GM10266 (cell line): ENCODE measurements around the gene JAKMIP1.

Source experiments
- DNase-seq: peaks from one replicate; pipeline ENCODE4 v3.0.0; 2012; ENCODE audit errors: extremely low spot score
- CTCF ChIP-seq: IDR thresholded peaks from 2 replicates; pipeline ENCODE4 v1.5.1; 2012; ENCODE audit warnings: mild to moderate bottlenecking, low read depth; ENCODE audit not compliant: control insufficient read depth, insufficient read depth; ENCODE audit errors: missing control alignments

Gene JAKMIP1

GRCh38 chr4:5989236-5990225 lies 210.8 kb downstream of the JAKMIP1 start:
- no peak for TF ChIP-seq CTCF

GRCh38 chr4:5988086-5988845 lies 212.1 kb downstream of the JAKMIP1 start:
- DNase-seq: no peak
- no peak for TF ChIP-seq CTCF

More at GRCh38 chr4:5989236-5990225, 210.8 kb downstream of the JAKMIP1 start:
- DNase-seq: no peak

GRCh38 chr4:5984843-5985242 lies 215.5 kb downstream of the JAKMIP1 start:
- DNase-seq: no peak
- TF ChIP-seq CTCF: no peak

- no peak for DNase-seq
- TF ChIP-seq CTCF: no peak
These were observed 218.0 kb downstream of the JAKMIP1 start for GRCh38 chr4:5982156-5982973.

GRCh38 chr4:5980436-5981155 lies 219.8 kb downstream of the JAKMIP1 start:
- DNase-seq: no peak
- TF ChIP-seq CTCF: no peak

- no peak for TF ChIP-seq CTCF
- DNase-seq: no peak
These were observed 220.4 kb downstream of the JAKMIP1 start for GRCh38 chr4:5979981-5980380.
